Right lobe of liver (tissue), 4 donors: ENCODE measurements around the gene FAM131B.

Experiments
- POLR2A ChIP-seq: fragments of 450-650 bp; IDR thresholded peaks from one replicate; pipeline ENCODE4 v1.6.1; 2017; ENCODE audit warnings: antibody characterized with exemption, mild to moderate bottlenecking
- TF ChIP-seq, protein P1 (sequence below), 4 donors: fragments of 200-600 bp in 3 of 4; fragments of 450-650 bp in 1 of 4; IDR thresholded peaks; one replicate each; pipeline versions ENCODE4 v1.5.1 to v1.8.0; 2016 to 2022; ENCODE audit warnings: antibody characterized with exemption in 4 of 4, mild to moderate bottlenecking in 2 of 4
- donor health status: DM: no; HTN: no; CAD: no.
- donor health status: DM: no; HTN: no; CAD: no.
- donor health status: DM: no; HTN: yes; CAD: no.

DNA sequence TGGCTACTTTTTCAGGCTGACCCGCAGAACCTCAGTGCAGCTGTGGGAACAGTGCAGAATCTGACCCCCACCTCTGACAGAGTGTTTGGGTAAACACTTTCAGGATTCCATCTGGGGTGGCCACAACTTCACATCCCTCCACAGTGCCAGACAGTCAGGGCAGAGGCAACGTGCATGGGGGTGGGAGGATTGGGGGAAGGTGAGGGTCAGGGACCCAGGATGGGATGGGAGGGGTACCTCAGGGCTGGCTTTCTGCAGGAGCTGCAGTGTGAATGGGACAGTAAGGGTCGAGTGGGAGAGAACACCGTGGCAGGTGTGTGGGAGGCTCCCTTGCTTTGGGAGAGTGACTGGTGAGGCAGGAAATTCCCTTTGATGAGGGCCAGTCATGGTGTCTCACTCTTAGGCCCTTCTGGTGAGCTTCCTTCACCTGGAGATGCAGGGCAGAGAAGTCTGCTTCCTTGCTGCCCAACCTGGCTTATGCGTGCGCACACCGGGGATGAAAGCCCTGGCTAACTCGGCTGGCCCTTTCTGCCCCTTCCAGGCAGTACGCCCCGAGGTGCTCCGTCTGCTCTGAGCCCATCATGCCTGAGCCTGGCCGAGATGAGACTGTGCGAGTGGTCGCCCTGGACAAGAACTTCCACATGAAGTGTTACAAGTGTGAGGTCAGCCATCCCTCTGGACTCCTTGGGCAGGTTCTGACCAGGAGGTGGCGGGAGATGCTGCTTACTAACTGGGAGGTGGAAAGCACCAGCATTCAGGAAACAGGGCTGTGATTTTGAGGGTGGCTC, 27.0 kb upstream of the FAM131B start:
- no peak for TF ChIP-seq POLR2A
- TF ChIP-seq, protein P1, sequence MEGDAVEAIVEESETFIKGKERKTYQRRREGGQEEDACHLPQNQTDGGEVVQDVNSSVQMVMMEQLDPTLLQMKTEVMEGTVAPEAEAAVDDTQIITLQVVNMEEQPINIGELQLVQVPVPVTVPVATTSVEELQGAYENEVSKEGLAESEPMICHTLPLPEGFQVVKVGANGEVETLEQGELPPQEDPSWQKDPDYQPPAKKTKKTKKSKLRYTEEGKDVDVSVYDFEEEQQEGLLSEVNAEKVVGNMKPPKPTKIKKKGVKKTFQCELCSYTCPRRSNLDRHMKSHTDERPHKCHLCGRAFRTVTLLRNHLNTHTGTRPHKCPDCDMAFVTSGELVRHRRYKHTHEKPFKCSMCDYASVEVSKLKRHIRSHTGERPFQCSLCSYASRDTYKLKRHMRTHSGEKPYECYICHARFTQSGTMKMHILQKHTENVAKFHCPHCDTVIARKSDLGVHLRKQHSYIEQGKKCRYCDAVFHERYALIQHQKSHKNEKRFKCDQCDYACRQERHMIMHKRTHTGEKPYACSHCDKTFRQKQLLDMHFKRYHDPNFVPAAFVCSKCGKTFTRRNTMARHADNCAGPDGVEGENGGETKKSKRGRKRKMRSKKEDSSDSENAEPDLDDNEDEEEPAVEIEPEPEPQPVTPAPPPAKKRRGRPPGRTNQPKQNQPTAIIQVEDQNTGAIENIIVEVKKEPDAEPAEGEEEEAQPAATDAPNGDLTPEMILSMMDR (IDR thresholded peaks at IDR 0.05) = no peak
